H1 (cell line): ENCODE data around the gene SNX30. TPM values are rescaled to one million over a fixed set of nuclear protein-coding genes. Genes with fewer than 3 reads are reported as not detected.
A peak's percentile ranks its signal among the peaks of the same experiment; 100 is the strongest.

Experiments used
- CTCF ChIA-PET: fragments of 300-600 bp; sonication (Branson Sonifier 250); formaldehyde crosslinking; loops from one replicate; lab custom pipeline; 2021; ENCODE audit not compliant: partially characterized antibody; lab: Charles Lee
- POLR2A ChIA-PET: fragments of 300-600 bp; sonication (Branson Sonifier 250); formaldehyde crosslinking; loops from one replicate; lab custom pipeline; 2021; ENCODE audit warnings: inconsistent platforms; ENCODE audit not compliant: partially characterized antibody; lab: Charles Lee
- DNase-seq, 2 experiments: peaks; one replicate each; pipeline versions ENCODE4 v3.0.0 to v3.0.0-alpha.2; 2010 to 2022; ENCODE audit warnings: low spot score in 2 of 2, low read depth in 1 of 2, mixed read lengths in 1 of 2
- FAIRE-seq: peaks from 2 replicates; lab custom pipeline; 2011; peaks lifted over from hg19 to GRCh38; lab: Jason Lieb, UNC
- H2AFZ ChIP-seq: 2 replicates; pipeline ENCODE4 v1.8.1; 2012; ENCODE audit warnings: low read length, inconsistent platforms
- H2AK5ac ChIP-seq: 2 replicates; pipeline ENCODE4 v1.6.1; 2013; ENCODE audit warnings: low read depth, low read length
- H2BK120ac ChIP-seq: replicated peaks from 2 replicates; pipeline ENCODE3; 2013; ENCODE audit warnings: low read depth, low read length, inconsistent platforms
- H2BK12ac ChIP-seq: 2 replicates; pipeline ENCODE4 v1.6.1; 2013; ENCODE audit warnings: low read depth, low read length
- H2BK15ac ChIP-seq: 2 replicates; pipeline ENCODE4 v1.6.1; 2013; ENCODE audit warnings: low read length
- H2BK20ac ChIP-seq: 2 replicates; pipeline ENCODE4 v1.6.1; 2013; ENCODE audit warnings: low read length
- H2BK5ac ChIP-seq: 2 replicates; pipeline ENCODE4 v1.6.1; 2013; ENCODE audit warnings: low read depth, low read length
- H3K14ac ChIP-seq: 2 replicates; pipeline ENCODE4 v1.6.1; 2013; ENCODE audit warnings: inconsistent platforms; ENCODE audit not compliant: insufficient read length
- H3K18ac ChIP-seq: 2 replicates; pipeline ENCODE4 v1.6.1; 2013; ENCODE audit warnings: low read length; ENCODE audit errors: extremely low read depth
- H3K23ac ChIP-seq: 2 replicates; pipeline ENCODE4 v1.6.1; 2013; ENCODE audit warnings: inconsistent platforms; ENCODE audit not compliant: insufficient read length
- H3K23me2 ChIP-seq: 2 replicates; pipeline ENCODE4 v1.6.1; 2013; ENCODE audit warnings: low read depth, low read length
- H3K27ac ChIP-seq: 2 replicates; pipeline ENCODE4 v1.6.1; 2011; ENCODE audit warnings: low read depth, low read length, inconsistent platforms
- H3K27me3 ChIP-seq, 4 experiments: replicated peaks in 1 of 4; 1 replicate in 1 of 4; 2 replicates in 3 of 4; pipeline versions ENCODE4 v1.6.1 to v1.8.1; 2011 to 2013; ENCODE audit warnings: low read length in 3 of 4, mild to moderate bottlenecking in 3 of 4, inconsistent platforms in 2 of 4, mixed read lengths in 2 of 4, moderate library complexity in 1 of 4; ENCODE audit not compliant: control insufficient read depth in 3 of 4, insufficient read depth in 3 of 4; ENCODE audit errors: extremely low read depth in 1 of 4
- H3K36me3 ChIP-seq, 4 experiments: 2 replicates each; pipeline versions ENCODE4 v1.6.1 to v1.8.1; 2011 to 2013; ENCODE audit warnings: mild to moderate bottlenecking in 4 of 4, low read length in 3 of 4, moderate library complexity in 2 of 4, control low read depth in 1 of 4, inconsistent platforms in 1 of 4; ENCODE audit not compliant: insufficient read depth in 4 of 4, control insufficient read depth in 2 of 4
- H3K4ac ChIP-seq: replicated peaks from 2 replicates; pipeline ENCODE3; 2013; ENCODE audit warnings: low read length, low read depth, mixed read lengths, inconsistent platforms; ENCODE audit not compliant: insufficient read length
- H3K4me1 ChIP-seq, 4 experiments: replicated peaks in 1 of 4; 1 replicate in 1 of 4; 2 replicates in 3 of 4; pipeline versions ENCODE4 v1.6.1 to v1.8.1; 2011 to 2013; ENCODE audit warnings: low read length in 3 of 4, inconsistent platforms in 2 of 4, mixed read lengths in 1 of 4; ENCODE audit not compliant: insufficient read depth in 4 of 4, control insufficient read depth in 3 of 4
- H3K4me2 ChIP-seq, 2 experiments: 2 replicates each; pipeline versions ENCODE4 v1.6.1 to v1.8.1; 2011 to 2013; ENCODE audit warnings: low read depth in 2 of 2, low read length in 2 of 2, control low read depth in 1 of 2, inconsistent platforms in 1 of 2, mild to moderate bottlenecking in 1 of 2; ENCODE audit not compliant: insufficient read depth in 1 of 2
- H3K4me3 ChIP-seq, 4 experiments: fragments of 200-600, 300-600 bp in 1 of 4; sonication (generic), shearing (Covaris generic), sonication (Bioruptor Twin) in 1 of 4; 2 replicates each; pipeline versions ENCODE4 v1.5.1 to v1.8.1; 2011 to 2016; ENCODE audit warnings: low read length in 4 of 4, low read depth in 3 of 4, control low read depth in 2 of 4, inconsistent platforms in 2 of 4, mild to moderate bottlenecking in 2 of 4, mixed read lengths in 1 of 4, moderate library complexity in 1 of 4; ENCODE audit not compliant: insufficient read depth in 2 of 4; ENCODE audit errors: extremely low read depth in 1 of 4
- H3K56ac ChIP-seq: replicated peaks from 2 replicates; pipeline ENCODE3; 2013; ENCODE audit warnings: low read depth, mild to moderate bottlenecking, mixed read lengths, low read length, inconsistent platforms; ENCODE audit not compliant: insufficient read length
- H3K79me1 ChIP-seq: 2 replicates; pipeline ENCODE4 v1.6.1; 2013; ENCODE audit warnings: low read depth, low read length, control low read depth
- H3K79me2 ChIP-seq, 2 experiments: 2 replicates each; pipeline versions ENCODE4 v1.6.1 to v1.8.1; 2012 to 2013; ENCODE audit warnings: low read length in 2 of 2, mild to moderate bottlenecking in 2 of 2, inconsistent platforms in 1 of 2; ENCODE audit not compliant: insufficient read depth in 2 of 2, control insufficient read depth in 1 of 2
- H3K9ac ChIP-seq, 4 experiments: replicated peaks in 1 of 4; 1 replicate in 1 of 4; 2 replicates in 3 of 4; pipeline versions ENCODE4 v1.6.1 to v1.8.1; 2011 to 2013; ENCODE audit warnings: low read depth in 3 of 4, low read length in 3 of 4, control low read depth in 2 of 4, mild to moderate bottlenecking in 2 of 4, moderate library complexity in 2 of 4, inconsistent platforms in 1 of 4; ENCODE audit errors: extremely low read depth in 1 of 4
- H3K9me3 ChIP-seq, 2 experiments: 2 replicates each; pipeline versions ENCODE4 v1.6.1 to v1.8.1; 2012 to 2013; ENCODE audit warnings: mild to moderate bottlenecking in 2 of 2, moderate library complexity in 2 of 2, control low read depth in 1 of 2, inconsistent platforms in 1 of 2, low read depth in 1 of 2, low read length in 1 of 2, mixed read lengths in 1 of 2; ENCODE audit not compliant: insufficient read depth in 2 of 2
- H4K20me1 ChIP-seq, 2 experiments: replicated peaks in 1 of 2; 2 replicates each; pipeline versions ENCODE3 to v1.8.1; 2011 to 2013; ENCODE audit warnings: inconsistent platforms in 2 of 2, low read length in 2 of 2, mild to moderate bottlenecking in 1 of 2; ENCODE audit not compliant: insufficient read depth in 2 of 2, control insufficient read depth in 1 of 2
- H4K5ac ChIP-seq: 2 replicates; pipeline ENCODE4 v1.6.1; 2013; ENCODE audit warnings: low read length, low read depth, mixed read lengths, inconsistent platforms; ENCODE audit not compliant: insufficient read length
- H4K8ac ChIP-seq: 2 replicates; pipeline ENCODE4 v1.8.0; 2013; ENCODE audit warnings: mild to moderate bottlenecking, moderate library complexity, low read length, inconsistent platforms; ENCODE audit not compliant: insufficient read depth; ENCODE audit errors: extremely low read depth
- H4K91ac ChIP-seq: replicated peaks from 2 replicates; pipeline ENCODE3; 2013; ENCODE audit warnings: low read length, mixed read lengths, inconsistent platforms; ENCODE audit not compliant: insufficient read length
- ATF2 ChIP-seq: IDR thresholded peaks from 2 replicates; pipeline ENCODE4 v1.6.1; 2012; ENCODE audit warnings: low read length, inconsistent platforms
- BRCA1 ChIP-seq: IDR thresholded peaks from 2 replicates; pipeline ENCODE4 v1.6.1; 2012; ENCODE audit warnings: low read depth, low read length, improper control_type of control experiment
- JUND ChIP-seq: IDR thresholded peaks from 2 replicates; pipeline ENCODE4 v1.6.1; 2011; ENCODE audit warnings: mild to moderate bottlenecking, improper control_type of control experiment, low read length
- SP1 ChIP-seq: IDR thresholded peaks from 2 replicates; pipeline ENCODE4 v1.6.1; 2011; ENCODE audit warnings: low read depth, low read length
- TEAD4 ChIP-seq: IDR thresholded peaks from 2 replicates; pipeline ENCODE4 v1.6.1; 2012; ENCODE audit warnings: low read depth, low read length, inconsistent platforms, mixed read lengths
- WGBS, 2 experiments: shearing (Covaris generic) in 1 of 2; methylation state at CpG; one replicate each; pipeline versions ENCODE4 v1.1.6 to v1.1.7; 2013 to 2015; ENCODE audit warnings: low lambda C conversion rate in 2 of 2, mixed read lengths in 2 of 2, inconsistent platforms in 1 of 2, low coverage in 1 of 2, missing lambda C conversion rate in 1 of 2; ENCODE audit not compliant: insufficient replicate concordance in 2 of 2, insufficient coverage in 1 of 2, insufficient read length in 1 of 2; ENCODE audit errors: extremely low coverage in 1 of 2, missing lambda C conversion rate in 1 of 2; 5-methylcytosine and 5-hydroxymethylcytosine counted together
- polyA plus RNA-seq, 7 experiments: library from polyadenylated mRNA; depleted of rRNA in 3 of 7; stranded (reverse) in 5 of 7; unstranded in 2 of 7; fragments of >200 nt in 5 of 7; fragments of 200-250 nt in 2 of 7; gene quantifications; 1 replicate in 5 of 7; 2 replicates in 1 of 7; 4 replicates in 1 of 7; pipeline versions ENCODE4 v1.2.1 to v1.2.3, GENCODE V29; 2011 to 2013; ENCODE audit warnings: missing spikeins in 2 of 7, mixed read lengths in 2 of 7
- total RNA-seq: library from RNA; stranded (reverse); fragmentation: NEBNext Ultra II Directional; extraction: Animal tissue kit (Norgen Biotek cat#: 25700); gene quantifications from 2 replicates; pipeline ENCODE4 v1.2.1, GENCODE V29; 2021

The SNX30 gene
- total and polyA plus RNA-seq, 2 of the 8 experiments (the other 6 are each of a cell fraction or from before 2014, with no cell fraction given), result 4.0 to 12.2 TPM

GRCh38 chr9:112866662-112867274 lies 116.2 kb downstream of the SNX30 start:
- Histone ChIP-seq H3K79me2 (no peaks in the 10 kb centered on the region), H3K9ac (no peak overlapping the region), H3K27ac (no peak overlapping the region), H3K4me3 (no peak overlapping the region), H3K18ac (no peak overlapping the region)
- DNase-seq, result peak in 1 of 2 experiments; percentile 56
- TF ChIP-seq TEAD4 (peak; percentile 47), JUND (no peak), BRCA1 (peak; percentile 27; the same call in 1 of the 2 replicates), SP1 (0 out of 2 replicates have a peak, but pooled peaks have one; percentile 9), ATF2 (peak; percentile 51; the same call in 1 of the 2 replicates)
- TF ChIP-seq, all 59 proteins: peak for 4
- H3K56ac ChIP-seq, result no peak overlapping the region
- H3K27me3 ChIP-seq, result no peaks in the 10 kb centered on the region
- ChIA-PET POLR2A (interaction anchor here (1.6 kb wide), 1 partner anchor 116 kb away, joined by 3 read pairs; the partner anchor contains the start of gene SNX30), CTCF (interaction anchor here (0.6 to 1.6 kb wide), 2 partner anchors 15 to 1245 kb away, joined by 3 to 4 read pairs; no protein-coding TSS in a partner anchor)
- no peak overlapping the region for H2AFZ ChIP-seq
- H3K36me3 ChIP-seq, result peaks cover 0 to 2% (median 0%) of the 10 kb centered on the region in 4 experiments; a peak in 1 of 8 replicates
- no peak overlapping the region for H4K91ac ChIP-seq
- H2BK15ac ChIP-seq, result no peak overlapping the region
- H3K23ac ChIP-seq, result no peak overlapping the region
- no peak overlapping the region for H4K5ac ChIP-seq
- H3K4ac ChIP-seq, result no peak overlapping the region
- FAIRE-seq, result no peak
- no peak overlapping the region for H3K14ac ChIP-seq
- WGBS, 2 experiments, result 86% methylated on average over 1 of the region's 1 CpG; no CpG with 5 or more reads in 1 of the 2 experiments
- H3K4me2 ChIP-seq, result no peak overlapping the region
- H2BK5ac ChIP-seq, result no peak overlapping the region
- H4K20me1 ChIP-seq, result no peaks in the 10 kb centered on the region
- no peak overlapping the region for H2BK120ac ChIP-seq
- no peaks in the 10 kb centered on the region for H3K79me1 ChIP-seq
- H2AK5ac ChIP-seq, result no peak overlapping the region
- H2BK12ac ChIP-seq, result no peak overlapping the region
- H3K4me1 ChIP-seq, result peaks cover 0 to 3% (median 1%) of the 10 kb centered on the region in 4 experiments; a peak in 2 of 7 replicates
- H3K9me3 ChIP-seq, result no peaks in the 10 kb centered on the region
- H2BK20ac ChIP-seq, result no peak overlapping the region
- peaks cover 8% of the 10 kb centered on the region; the same call in 1 of the 2 replicates for H3K23me2 ChIP-seq
- no peak overlapping the region for H4K8ac ChIP-seq
